ENCODE data around the gene ZDHHC8.

The ZDHHC8 gene

DNA sequence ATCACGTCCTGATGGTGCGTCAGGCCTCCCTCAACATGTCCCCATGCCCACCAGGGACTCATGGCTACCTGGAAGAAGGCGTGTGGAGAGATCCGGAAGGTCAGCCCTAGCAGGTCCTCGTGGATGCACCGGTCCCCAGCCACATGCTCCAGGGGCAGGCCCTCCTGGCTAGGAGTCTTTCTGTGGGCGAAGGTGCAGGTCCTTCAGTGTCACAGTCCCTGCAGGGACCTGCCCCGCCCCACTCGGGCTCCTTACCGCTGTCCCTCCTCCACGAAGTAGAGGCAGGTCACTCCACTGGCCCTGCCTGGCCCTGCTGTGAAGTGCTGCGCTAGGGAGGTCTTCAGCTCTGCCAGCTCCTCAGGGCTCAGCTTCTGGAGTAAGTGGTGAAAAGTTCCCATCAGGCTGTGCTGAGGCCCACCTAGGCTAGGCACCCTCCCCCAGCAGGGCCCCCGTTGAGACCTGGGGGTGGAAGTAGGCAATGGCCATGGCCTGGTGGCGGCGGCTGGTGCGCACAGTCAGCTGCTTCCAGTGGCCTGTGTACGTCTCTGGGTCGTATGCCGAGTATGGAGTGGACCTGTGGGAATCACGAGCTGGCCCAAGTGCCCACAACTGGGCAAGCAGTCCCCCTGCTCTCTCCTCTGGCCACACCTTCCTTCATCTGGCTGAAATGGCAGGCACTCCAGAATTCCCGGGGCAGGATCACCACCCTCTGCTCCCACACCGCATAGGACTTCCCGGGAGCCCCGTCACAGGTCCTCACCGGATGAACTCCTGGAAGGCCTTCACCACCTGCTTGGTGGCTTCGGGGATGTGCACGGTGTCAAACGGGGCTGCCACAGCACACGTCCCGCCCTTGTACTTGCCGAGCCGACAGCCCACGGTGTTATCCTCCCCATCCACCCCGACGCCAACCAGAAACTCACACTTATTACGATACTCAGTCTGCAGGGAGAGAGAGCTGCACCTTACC lies 16.8 kb upstream of the ZDHHC8 start:
- DNase-seq (ENCODE audit: low spot score) = no peak

- no peak for DNase-seq (ENCODE audit: low spot score)
Observed at GRCh38 chr22:20115691-20116375, 15.8 kb upstream of the ZDHHC8 start, which contains the start of gene RANBP1. RANBP1 (plus strand) TSS chr22:20116104; CDS start chr22:20116185, 81 bp downstream.

DNA sequence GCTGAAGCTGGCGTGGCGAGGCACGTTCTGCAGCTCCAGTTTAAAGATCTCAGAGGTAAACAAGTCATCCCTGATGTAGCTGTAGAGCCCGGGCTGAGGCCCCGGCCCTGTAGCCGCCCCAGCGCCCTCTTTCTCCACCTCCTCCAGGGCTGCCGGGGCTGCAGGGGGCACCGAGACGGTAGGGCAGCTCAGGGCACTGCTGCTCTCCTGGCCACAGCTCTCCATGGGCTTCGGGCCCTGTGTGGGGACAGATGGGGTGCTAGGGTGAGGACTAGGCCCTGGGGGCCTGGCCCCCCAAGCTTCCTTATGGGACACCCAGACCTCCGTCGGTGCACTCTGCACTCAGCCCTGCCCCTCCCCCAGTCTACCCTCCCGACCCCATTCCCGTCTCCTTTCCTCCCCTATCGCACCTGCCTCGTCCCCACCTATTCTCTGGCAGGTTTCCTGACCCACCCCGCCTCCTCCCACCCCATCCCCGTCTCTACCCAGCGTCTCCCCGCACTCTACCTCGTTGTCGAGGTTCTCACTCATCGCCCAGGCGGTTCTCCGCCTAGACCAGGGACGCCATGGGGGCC lies 15.1 kb upstream of the ZDHHC8 start:
- no peak for DNase-seq (ENCODE audit: low spot score)

DNA sequence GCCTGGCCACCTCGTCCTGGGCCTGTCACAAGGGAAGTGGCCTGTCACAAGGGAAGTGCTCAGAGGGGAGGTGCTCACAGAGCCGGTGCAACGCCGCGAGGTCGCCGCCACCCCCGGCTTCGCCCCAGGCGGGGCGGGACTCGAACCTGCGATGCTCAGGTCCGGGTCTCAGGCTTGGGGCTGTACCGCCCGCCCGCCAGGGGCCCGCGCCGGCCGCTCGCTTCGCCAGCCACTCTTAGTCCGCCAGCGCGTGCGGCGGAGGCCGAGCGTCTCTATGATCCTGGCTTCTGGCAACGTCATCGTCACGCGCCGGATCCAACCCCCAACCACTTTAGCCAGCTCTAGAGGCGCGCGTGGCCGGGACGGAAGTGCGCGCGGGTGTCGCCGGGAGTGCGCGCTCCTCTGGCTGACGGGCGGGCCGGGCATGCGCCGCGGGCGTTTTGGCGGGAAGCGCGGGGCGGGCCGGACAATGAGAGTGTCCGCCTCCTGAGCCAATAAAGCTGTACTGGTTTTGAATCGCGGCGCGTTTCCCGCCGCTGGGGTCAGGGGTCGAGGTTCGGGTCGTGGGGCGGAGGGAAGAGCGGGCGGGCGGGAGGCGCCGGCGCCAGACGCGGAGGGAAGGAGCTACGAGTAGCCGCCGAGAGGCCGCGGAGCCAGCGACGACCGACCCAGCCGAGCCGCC lies 14.5 kb upstream of the ZDHHC8 start, which contains the start of gene TRMT2A:
Gene TRMT2A (minus strand): TSS at position 276 of the 682 bp plus-strand sequence. CDS start 320 bp downstream, outside the sequence.
- peak; percentile 100 for DNase-seq (ENCODE audit: low spot score)

- DNase-seq (ENCODE audit: low spot score) = no peak
Observed at GRCh38 chr22:20117633-20118299, 13.8 kb upstream of the ZDHHC8 start.

- DNase-seq (ENCODE audit: low spot score) = no peak
Observed at GRCh38 chr22:20118300-20119020, 13.1 kb upstream of the ZDHHC8 start.

DNA sequence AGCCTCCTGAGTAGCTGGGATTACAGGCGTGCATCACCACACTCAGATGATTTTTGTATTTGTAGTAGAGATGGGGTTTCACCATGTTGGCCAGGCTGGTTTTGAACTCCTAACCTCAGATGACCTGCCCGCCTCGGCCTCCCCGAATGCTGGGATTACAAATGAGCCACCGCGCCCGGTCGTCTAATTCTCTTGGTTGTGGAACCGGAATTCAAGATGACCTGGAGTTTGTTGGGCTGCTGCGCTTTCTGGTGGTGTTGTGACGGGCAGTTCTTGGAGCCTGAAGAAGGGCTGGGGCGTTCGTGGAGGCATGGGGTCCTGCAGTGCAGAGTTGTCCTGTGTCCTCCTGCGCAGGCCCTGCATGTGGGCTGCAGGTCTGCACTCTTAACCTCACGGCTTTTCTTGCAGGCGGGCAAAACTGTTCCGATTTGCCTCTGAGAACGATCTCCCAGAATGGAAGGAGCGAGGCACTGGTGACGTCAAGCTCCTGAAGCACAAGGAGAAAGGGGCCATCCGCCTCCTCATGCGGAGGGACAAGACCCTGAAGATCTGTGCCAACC lies 9.7 kb upstream of the ZDHHC8 start:
- no peak for DNase-seq (ENCODE audit: low spot score)

- DNase-seq (ENCODE audit: low spot score) = no peak
Observed at GRCh38 chr22:20123366-20124082, 8.1 kb upstream of the ZDHHC8 start.

GRCh38 chr22:20124083-20124787 lies 7.4 kb upstream of the ZDHHC8 start:
- no peak for DNase-seq (ENCODE audit: low spot score)

DNA sequence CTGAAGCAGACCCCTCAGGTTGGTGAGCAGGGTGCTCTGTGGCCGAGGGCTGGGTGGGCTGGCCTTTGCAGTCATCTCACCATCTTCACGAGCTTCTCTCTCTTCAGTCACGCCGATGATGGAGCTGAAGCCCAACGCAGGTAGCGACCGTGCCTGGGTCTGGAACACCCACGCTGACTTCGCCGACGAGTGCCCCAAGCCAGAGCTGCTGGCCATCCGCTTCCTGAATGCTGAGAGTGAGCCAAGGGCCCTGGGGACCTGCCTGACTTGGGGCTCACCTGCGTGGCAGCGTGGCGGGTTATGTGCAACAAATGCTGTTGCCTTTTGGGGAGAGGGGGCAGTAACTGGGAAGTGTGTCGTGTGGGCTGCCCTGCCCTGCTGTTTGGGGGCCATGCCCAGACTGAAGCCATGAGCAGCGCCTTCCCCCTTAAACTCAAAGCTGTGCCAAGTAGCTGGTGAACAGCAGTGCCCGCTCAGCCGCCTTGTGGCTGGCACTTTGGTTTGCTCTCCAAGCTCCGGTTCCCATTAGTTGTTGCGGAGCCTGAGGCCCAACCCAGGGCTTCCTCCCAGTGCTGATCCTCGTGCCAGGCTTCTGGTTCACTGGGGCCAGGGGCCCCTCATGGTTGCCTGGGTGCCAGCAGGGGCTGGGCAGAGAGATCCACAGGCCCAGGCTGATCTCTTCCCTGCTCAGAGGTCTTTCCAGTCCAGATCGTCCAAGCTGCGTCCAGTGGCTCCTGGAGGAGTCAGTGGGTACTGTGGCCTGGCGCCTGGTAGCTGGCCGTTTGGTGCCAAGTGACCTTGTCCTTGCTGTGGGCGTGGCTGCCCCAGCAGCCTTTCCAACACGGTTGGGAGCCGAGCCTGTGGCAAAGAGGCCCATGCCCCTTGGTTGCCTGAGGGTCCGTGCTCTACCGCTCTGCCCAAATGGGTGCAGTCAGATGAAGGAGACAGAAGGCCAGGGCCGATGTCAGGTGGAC lies 6.1 kb upstream of the ZDHHC8 start:
- no peak for DNase-seq (ENCODE audit: low spot score)

DNA sequence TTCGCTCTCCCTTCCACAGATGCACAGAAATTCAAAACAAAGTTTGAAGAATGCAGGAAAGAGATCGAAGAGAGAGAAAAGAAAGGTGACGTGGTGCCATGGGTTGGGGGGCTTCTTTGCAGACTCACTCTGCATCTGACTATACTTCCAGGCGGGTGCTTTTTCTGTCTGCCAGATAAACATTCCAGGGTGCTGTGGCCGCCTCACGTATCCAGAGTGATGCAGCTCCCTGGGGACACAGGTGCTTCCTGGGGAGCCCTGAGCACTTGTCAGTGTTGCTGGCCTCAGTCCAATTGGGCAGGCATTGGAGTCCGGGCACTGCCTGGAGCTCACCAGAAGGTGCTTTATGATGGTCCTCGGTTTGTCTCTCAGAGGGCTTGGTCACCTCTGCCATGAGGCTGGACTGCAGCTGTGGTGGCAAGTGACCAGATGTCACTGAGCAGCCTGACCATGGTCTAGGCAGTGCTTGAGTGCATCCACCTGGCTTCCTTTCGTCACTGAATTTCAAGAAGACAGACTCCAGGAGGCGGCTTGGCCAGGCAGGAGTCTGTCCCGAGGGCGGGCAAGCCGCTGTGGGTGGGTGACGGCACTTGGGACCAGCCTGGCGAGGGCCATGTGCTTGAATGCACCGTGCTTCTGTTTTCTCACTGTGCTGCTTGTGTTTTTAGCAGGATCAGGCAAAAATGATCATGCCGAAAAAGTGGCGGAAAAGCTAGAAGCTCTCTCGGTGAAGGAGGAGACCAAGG lies 5.1 kb upstream of the ZDHHC8 start:
- DNase-seq (ENCODE audit: low spot score) = no peak

GRCh38 chr22:20127318-20127868 lies 4.2 kb upstream of the ZDHHC8 start:
- DNase-seq (ENCODE audit: low spot score) = no peak

- DNase-seq (ENCODE audit: low spot score) = no peak
Observed at GRCh38 chr22:20127869-20128618, 3.6 kb upstream of the ZDHHC8 start.

- DNase-seq (ENCODE audit: low spot score) = no peak
Observed at GRCh38 chr22:20128619-20128901, 3.0 kb upstream of the ZDHHC8 start.

- DNase-seq (ENCODE audit: low spot score) = peak; percentile 90
Observed at GRCh38 chr22:20128902-20129746, 2.5 kb upstream of the ZDHHC8 start.

GRCh38 chr22:20129747-20130014 lies 1.9 kb upstream of the ZDHHC8 start:
- no peak for DNase-seq (ENCODE audit: low spot score)
